Spinal cord (tissue), 10 donors: ENCODE measurements around the gene CCR9. TPM values are rescaled to one million over a fixed set of nuclear protein-coding genes. Genes with fewer than 3 reads are reported as not detected.

Source experiments
- DNase-seq, 6 donors: peaks; one replicate each; pipeline versions ENCODE4 v3.0.0 to v3.0.0-alpha.2; 2013 to 2015; ENCODE audit warnings: low spot score in 6 of 6, low read depth in 4 of 6
- H3K27ac ChIP-seq: one replicate; pipeline ENCODE4 v1.5.1; 2013; ENCODE audit warnings: low read depth, low read length, control low read depth
- H3K27me3 ChIP-seq: one replicate; pipeline ENCODE4 v1.6.1; 2013; ENCODE audit warnings: low read length; ENCODE audit not compliant: control insufficient read depth, insufficient read depth
- H3K36me3 ChIP-seq: one replicate; pipeline ENCODE4 v1.6.1; 2013; ENCODE audit warnings: low read length; ENCODE audit not compliant: control insufficient read depth, insufficient read depth
- H3K4me1 ChIP-seq: one replicate; pipeline ENCODE4 v1.6.1; 2013; ENCODE audit warnings: low read length; ENCODE audit not compliant: control insufficient read depth, insufficient read depth
- H3K4me3 ChIP-seq: one replicate; pipeline ENCODE4 v1.5.1; 2013; ENCODE audit warnings: low read depth, low read length, control low read depth
- H3K9me3 ChIP-seq: one replicate; pipeline ENCODE4 v1.6.1; 2013; ENCODE audit warnings: low read length; ENCODE audit not compliant: control insufficient read depth, insufficient read depth
- WGBS: methylation state at CpG from one replicate; pipeline ENCODE4 v1.1.5; 2013; ENCODE audit warnings: missing lambda C conversion rate; ENCODE audit not compliant: insufficient coverage; 5-methylcytosine and 5-hydroxymethylcytosine counted together
- polyA plus RNA-seq, 2 donors: library from polyadenylated mRNA; unstranded; fragments of 120-200 nt; gene quantifications; one replicate each; pipeline ENCODE4 v1.2.1, GENCODE V29; 2013; ENCODE audit not compliant: insufficient read length in 2 of 2
- total RNA-seq, 2 donors: library from RNA; depleted of rRNA in 1 of 2; stranded (reverse); fragments of 120-200 nt in 1 of 2; fragments of >200 nt in 1 of 2; gene quantifications; one replicate each; pipeline versions ENCODE4 v1.2.3 to v1.2.4, GENCODE V29; 2013 to 2014
- donor health status: healthy.

The CCR9 gene
- total and polyA plus RNA-seq, 4 donors, result 0.19 to 2.0 (median 0.40) TPM

DNA sequence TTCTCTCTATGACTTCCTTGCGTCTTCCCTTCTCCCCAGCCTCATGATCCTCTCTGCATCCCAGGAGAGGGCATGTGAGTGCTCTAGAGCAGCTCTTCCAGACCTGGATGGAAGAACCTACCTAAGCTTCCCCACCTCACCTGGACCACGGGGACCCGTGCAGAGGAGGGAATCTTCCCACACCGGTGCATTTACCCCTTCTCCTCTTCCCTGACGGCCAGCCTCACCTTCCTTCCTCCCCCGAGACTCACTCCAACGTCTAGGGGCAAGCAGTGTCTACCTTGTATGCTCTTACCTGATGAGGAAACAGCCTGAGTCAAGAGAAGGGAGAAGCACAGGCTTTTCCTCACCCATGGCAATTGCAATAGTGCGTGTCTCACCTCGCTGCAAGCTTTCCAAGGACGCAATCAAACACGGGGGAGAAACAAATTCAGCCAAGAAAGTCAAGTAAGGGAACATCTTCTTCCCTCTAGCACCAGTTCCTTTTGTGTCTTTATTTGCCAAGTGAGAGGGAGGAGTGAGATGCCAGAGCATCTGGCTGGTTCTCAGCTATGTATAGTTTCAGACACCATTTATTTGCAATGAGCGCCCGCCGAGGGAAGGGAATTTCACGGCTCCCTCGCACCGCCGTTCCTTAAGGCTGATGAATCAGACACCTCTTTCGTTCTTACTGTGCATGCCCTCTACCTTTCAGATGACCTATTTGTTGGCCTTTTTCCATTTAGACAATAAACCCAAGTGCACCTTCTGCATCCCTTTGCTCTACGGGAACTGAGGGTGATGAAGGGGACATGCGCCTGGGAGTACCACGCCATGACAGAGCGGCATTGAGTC, 1.8 kb upstream of the CCR9 start:
- no peaks in the 10 kb centered on the region for H3K36me3 ChIP-seq
- H3K4me3 ChIP-seq, result no peak overlapping the region
- H3K4me1 ChIP-seq, result no peaks in the 10 kb centered on the region
- 88% methylated on average over 15 of the region's 23 CpGs for WGBS
- no peaks in the 10 kb centered on the region for H3K27me3 ChIP-seq
- no peak overlapping the region for H3K27ac ChIP-seq
- no peaks in the 10 kb centered on the region for H3K9me3 ChIP-seq
- DNase-seq, result no peak

DNA sequence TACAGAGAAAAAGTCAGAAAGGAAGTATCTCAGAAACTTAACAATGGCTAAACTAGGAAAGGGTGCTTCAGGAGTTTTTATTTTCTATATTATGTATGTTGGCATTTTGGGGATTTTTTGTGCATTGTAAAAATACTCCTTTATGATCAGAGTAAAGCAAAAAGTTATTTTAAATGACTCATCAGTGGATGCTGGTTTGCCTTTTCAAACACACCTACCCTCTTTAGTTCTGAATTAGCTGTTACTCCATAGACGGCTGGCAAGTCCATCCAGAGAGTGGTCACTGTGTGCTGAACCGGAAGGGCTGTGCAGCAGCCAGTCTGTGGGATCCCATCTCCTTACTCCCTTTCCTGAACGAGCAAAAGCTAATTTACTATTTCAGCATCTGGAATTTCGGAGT, 942 bp downstream of the CCR9 start:
- Histone ChIP-seq H3K36me3 (no peaks in the 10 kb centered on the region), H3K27me3 (no peaks in the 10 kb centered on the region), H3K9me3 (no peaks in the 10 kb centered on the region), H3K27ac (no peak overlapping the region), H3K4me1 (no peaks in the 10 kb centered on the region), H3K4me3 (no peak overlapping the region)
- DNase-seq, result no peak
- 60% methylated on average over 2 of the region's 4 CpGs for WGBS

DNA sequence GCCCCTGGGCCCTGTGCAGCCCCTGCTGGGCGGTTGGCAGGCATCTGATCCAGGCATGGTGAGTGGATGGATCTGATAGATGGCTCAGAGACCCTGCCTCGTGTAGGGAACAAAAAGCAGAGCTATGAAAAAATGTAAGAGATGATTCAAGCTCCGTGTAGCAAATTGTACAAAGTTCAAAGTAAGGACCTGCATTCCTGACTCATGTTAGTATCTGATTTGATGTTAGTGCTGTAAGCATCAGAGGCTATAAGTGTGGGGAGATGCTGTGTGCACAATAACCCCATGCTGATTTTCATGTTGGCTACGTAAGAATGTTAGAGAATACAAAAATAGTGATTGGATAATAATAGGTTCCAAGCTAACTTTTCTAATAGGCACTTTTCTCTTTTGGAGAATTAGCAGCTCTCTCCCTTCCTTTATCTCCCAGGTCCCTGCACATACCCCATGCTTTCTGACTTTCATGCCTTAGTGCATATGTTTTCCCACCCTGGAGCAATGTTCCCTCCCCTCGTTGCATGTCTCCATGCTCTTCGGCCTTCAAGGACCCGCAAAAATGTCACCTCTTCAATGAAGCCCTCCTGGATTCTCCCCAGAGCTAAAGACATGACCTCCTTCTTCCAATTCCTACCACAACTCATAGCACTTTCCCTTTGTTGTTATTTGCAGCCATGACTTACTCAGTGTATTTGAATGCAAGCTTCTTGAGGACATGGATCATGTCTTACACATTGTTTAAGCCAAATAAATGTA, 1.6 kb downstream of the CCR9 start:
- Histone ChIP-seq H3K36me3 (no peaks in the 10 kb centered on the region), H3K9me3 (no peaks in the 10 kb centered on the region), H3K4me1 (no peaks in the 10 kb centered on the region), H3K27me3 (no peaks in the 10 kb centered on the region), H3K27ac (no peak overlapping the region), H3K4me3 (no peak overlapping the region)
- no peak for DNase-seq
- 59% methylated on average over 6 of the region's 7 CpGs for WGBS

DNA sequence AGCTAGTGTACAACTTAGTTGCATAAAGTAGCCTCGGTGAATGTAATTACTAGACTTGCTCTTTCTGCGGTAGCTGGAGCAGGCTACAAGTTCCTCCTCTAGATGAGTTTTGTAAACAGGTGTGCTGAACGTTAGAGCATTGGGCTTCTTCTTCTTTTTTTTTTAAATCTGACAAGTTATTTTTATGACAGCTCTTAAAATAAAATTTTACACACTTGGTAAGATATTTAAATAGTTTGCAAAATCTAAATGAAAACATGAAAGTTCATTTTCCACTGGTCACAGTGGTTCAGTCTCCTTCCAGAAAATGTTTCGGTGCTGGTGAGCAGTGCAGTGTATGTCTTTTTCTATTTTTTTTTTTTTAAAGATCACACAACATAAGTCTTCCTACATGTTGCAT, 3.0 kb downstream of the CCR9 start:
- H3K27me3 ChIP-seq, result no peaks in the 10 kb centered on the region
- H3K36me3 ChIP-seq, result no peaks in the 10 kb centered on the region
- no peaks in the 10 kb centered on the region for H3K4me1 ChIP-seq
- DNase-seq, result no peak
- no peak overlapping the region for H3K27ac ChIP-seq
- 100% methylated on average over 1 of the region's 4 CpGs for WGBS
- no peaks in the 10 kb centered on the region for H3K9me3 ChIP-seq
- no peak overlapping the region for H3K4me3 ChIP-seq

DNA sequence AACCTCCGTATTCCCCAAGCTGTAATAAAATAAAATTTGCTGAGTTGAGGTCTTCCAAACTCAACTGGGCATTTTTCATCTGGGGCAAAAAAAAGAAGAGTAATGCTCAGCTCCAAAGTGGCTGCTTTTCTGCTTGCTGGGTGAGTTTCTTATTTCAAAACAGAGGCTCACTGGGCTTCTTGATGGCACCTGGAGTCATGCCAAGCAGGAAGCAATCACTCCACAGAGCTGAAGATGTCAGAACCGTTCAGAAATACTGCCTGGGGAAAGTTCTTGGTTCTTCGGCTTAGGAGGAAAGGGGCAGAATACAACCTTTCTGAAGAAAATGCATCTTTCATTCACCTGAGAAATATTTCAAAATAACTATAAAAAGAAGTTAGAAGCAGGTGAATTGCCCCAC, 4.1 kb downstream of the CCR9 start:
- no peaks in the 10 kb centered on the region for H3K4me1 ChIP-seq
- WGBS, result no CpG with 5 or more reads among the region's 3 CpGs
- H3K27me3 ChIP-seq, result no peaks in the 10 kb centered on the region
- no peak overlapping the region for H3K4me3 ChIP-seq
- H3K27ac ChIP-seq, result no peak overlapping the region
- no peaks in the 10 kb centered on the region for H3K9me3 ChIP-seq
- H3K36me3 ChIP-seq, result no peaks in the 10 kb centered on the region
- DNase-seq, result peak in 2 of 6 donors; percentile 14 to 56

DNA sequence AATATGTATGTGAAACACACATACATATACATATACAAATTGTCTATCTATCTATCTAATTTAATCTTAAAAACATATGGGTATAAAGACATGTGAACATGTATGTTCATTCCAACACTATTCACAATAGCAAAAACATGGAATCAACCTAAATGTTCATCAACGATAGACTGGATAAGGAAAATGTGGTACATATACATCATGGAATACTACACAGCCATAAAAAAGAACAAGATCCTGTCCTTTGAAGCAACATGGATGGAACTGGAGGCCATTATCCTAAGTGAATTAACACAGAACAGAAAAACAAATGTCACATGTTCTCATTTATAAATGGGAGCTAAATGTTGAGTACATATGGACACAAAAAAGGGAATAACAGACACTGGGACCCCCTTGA, 5.8 kb downstream of the CCR9 start:
- Histone ChIP-seq H3K27me3 (no peaks in the 10 kb centered on the region), H3K4me3 (no peak overlapping the region), H3K36me3 (no peaks in the 10 kb centered on the region), H3K4me1 (no peaks in the 10 kb centered on the region), H3K9me3 (no peaks in the 10 kb centered on the region), H3K27ac (no peak overlapping the region)
- DNase-seq, result no peak
- no CpG with 5 or more reads among the region's 1 CpG for WGBS

DNA sequence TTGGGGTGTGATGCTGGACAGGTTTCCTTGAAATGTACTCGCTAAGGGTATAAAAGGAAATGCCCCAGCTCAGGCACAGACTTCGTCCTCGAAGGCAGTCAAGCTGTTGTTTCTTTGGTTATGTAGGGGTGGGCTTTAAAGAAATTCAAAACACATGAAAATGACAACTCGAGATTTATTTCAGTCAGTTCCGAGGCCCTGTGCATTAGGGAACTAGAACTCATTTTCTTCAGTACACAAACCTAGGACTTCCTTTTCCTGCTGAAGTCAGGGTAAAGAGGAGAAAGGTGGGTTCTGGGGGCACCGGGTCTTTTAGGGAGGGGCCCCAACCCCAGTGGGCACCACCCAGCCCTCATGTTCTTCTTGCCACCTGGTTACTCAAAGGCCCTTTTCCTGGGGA, 7.7 kb downstream of the CCR9 start:
- no peak for DNase-seq

DNA sequence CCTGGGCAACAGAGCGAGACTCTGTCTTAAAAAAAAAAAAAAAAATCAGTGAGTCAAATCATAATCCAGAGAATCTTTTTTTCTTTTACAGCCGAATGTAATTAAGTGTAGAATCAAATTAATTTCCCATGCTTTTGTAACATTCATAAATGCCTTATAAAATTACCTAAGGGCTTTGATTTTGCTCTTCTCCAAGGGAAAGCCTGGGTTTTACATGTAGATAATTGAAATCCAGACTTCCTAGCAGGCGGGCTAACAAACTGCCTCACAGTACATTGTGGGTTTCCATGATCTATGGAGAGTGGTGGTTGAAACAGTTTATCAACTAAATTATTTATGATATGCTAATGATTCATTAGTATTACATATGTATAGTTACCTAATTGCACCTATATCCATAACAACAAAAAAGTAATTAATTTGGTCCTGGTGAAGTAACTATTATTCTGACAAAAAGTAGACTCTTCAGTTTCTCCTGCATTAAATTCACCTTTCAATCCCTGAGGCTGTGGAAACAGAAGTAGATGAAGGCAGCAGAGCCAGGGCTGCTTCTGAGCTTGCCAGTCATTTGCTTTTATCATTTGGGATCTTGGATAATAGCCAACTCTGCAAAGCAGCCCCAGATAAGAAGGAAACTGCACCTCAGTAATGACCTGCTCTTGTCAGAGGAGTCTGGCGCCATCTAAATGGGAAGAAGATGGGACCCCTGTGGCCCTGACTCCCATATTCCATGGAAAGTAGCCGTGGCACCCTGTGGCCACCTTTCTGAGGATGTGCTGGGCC, 9.5 kb downstream of the CCR9 start:
- peak in 1 of 6 donors; percentile 60 for DNase-seq
- 82% methylated on average over 2 of the region's 5 CpGs for WGBS
- Histone ChIP-seq H3K4me3 (no peak overlapping the region), H3K36me3 (no peaks in the 10 kb centered on the region), H3K4me1 (no peaks in the 10 kb centered on the region), H3K27ac (no peak overlapping the region), H3K27me3 (no peaks in the 10 kb centered on the region), H3K9me3 (no peaks in the 10 kb centered on the region)

More for the DNA sequence above, 7.7 kb downstream of the CCR9 start:
- Histone ChIP-seq H3K36me3 (no peaks in the 10 kb centered on the region), H3K27ac (no peak overlapping the region), H3K27me3 (no peaks in the 10 kb centered on the region), H3K4me1 (no peaks in the 10 kb centered on the region), H3K4me3 (no peak overlapping the region), H3K9me3 (no peaks in the 10 kb centered on the region)
- 100% methylated on average over 3 of the region's 6 CpGs for WGBS

DNA sequence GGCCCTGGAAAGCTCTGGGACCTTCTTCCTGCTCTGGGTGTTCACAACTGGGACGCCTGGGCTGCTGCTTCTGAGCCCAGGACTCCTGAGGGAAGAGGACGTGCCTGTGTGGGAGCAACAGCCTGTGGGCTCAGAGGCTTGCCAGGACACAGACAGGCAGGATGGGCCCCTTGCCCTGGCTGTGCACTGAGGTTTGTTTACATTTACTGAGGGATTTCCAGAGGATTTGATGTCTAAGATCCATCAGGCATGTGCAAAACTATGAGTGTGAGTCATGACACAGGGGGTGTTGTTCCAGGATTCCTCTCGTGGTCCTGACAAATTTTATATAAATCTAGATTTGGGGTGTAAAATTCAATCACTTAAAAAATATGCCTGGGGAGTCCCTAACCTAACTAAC, 10.6 kb downstream of the CCR9 start:
- no peaks in the 10 kb centered on the region for H3K36me3 ChIP-seq
- 71% methylated on average over 2 of the region's 3 CpGs for WGBS
- H3K9me3 ChIP-seq, result no peaks in the 10 kb centered on the region
- no peaks in the 10 kb centered on the region for H3K27me3 ChIP-seq
- no peaks in the 10 kb centered on the region for H3K4me1 ChIP-seq
- H3K4me3 ChIP-seq, result no peak overlapping the region
- H3K27ac ChIP-seq, result no peak overlapping the region
- DNase-seq, result no peak
